ENCODE data around the gene CORO2A.
"Not testable (repeated sequence)": the region's sequence is repeated elsewhere in the genome, so short reads cannot be mapped to it uniquely, and the experiment has no call there.

Gene CORO2A

GRCh38 chr9:98076514-98076890 is 115.9 kb downstream of the CORO2A start:
- DNase-seq, result not testable (repeated sequence)

- no peak for DNase-seq
Measured at GRCh38 chr9:98075332-98075805, 117.1 kb downstream of the CORO2A start.

DNA sequence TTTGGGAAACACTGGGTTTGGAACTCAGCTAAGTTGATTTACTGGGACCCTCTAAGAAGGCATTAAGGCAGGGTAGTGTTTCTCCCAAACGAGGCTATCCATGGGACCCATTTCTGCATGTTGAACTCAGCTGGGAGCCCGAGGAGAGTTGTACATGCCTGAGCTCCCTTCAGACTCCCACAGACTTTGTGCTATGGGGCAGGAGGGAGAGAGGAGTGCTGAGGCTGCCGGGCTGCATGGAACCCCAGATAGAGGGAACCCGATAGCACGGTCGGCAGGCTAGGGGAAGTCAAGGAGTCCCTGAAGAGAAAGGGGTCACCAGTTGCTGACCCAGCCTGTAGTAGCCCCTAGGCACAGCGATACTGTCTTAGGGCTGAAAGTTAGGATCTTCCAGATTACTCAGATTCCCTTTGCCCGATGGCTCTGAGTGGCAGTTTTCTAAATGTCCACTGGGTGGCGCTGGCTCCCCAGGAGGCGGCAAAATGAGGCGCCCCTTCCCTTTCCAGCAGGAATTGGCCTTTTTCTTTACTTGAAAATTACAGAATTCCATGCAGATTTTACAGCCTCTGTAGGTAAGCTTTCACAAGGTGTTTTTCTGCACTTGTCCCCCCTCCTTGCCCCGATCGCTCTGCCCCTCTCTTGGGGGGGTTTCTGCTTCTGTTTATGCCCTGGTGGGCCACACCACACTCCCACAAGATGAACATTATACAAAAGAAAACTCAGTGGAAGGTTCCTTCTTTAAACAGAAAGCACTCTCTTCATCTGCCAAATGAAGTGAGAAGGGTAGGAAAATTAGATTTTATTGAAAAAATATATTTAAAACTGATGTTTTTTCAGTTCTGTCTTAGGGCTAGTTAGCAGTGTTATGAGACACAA is 118.1 kb downstream of the CORO2A start:
- DNase-seq, result peak; percentile 36

DNA sequence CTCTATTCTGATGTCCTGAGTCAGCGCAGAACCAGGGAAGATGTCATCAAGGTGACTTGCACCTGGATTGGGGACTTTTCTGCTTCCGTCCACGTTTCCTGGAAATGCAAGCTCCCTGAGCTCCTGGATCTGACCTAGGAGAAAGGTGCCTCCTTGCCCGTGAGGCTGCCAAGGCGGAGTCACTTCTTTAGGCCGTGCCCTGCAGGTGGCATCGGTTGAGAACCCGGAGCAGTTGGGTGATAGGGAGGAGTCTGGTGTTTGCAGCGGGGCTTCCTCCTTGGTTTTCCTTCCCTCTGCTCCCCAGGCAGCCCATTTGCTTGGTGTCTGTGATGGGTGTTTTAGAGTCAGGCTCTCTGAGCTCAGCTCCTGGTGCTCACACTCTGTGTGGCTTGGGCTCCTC is 120.7 kb downstream of the CORO2A start:
- no peak for DNase-seq

Measured in NCI-H1105 treated with DMSO at 0.1 percent for 48 hours (cell line).